NCI-H1417 (cell line): ENCODE results near the gene TBK1.

Experiments
- DNase-seq, 3 experiments: peaks; one replicate each; lab custom pipeline; 2025; lab: John Stamatoyannopoulos, UW

TBK1 gene

GRCh38 chr12:64545081-64545382, 93.1 kb downstream of the TBK1 start:
- DNase-seq: no peak

GRCh38 chr12:64549108-64549507, 97.2 kb downstream of the TBK1 start:
- DNase-seq: no peak

GRCh38 chr12:64550755-64551154, 98.8 kb downstream of the TBK1 start:
- DNase-seq: no peak

GRCh38 chr12:64551676-64552075, 99.8 kb downstream of the TBK1 start:
- no peak for DNase-seq
